Measurements from ENCODE around the gene TFDP2.

DNA sequence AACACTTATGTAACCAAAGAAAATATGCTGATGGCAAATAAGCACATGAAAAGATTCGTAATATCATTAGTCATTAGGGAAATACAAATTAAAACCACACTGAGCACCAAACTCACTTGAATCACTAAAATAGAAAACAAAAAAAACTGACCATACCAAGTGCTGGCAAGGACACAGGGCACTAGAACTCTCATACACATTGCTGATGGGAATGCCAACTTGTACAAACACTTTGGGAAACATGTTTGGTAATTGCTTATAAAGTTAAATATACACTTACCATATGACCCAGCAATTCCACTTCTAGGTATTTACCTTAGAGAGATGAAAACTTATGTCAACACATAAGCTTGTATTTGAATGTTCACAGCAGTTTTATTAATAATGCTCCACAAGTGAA, 95.5 kb downstream of the TFDP2 start:
- no peak for TF ChIP-seq EGR1 (IDR thresholded peaks at IDR 0.05; ENCODE audit: borderline replicate concordance, low read depth, low read length)
- TF ChIP-seq, protein P1, sequence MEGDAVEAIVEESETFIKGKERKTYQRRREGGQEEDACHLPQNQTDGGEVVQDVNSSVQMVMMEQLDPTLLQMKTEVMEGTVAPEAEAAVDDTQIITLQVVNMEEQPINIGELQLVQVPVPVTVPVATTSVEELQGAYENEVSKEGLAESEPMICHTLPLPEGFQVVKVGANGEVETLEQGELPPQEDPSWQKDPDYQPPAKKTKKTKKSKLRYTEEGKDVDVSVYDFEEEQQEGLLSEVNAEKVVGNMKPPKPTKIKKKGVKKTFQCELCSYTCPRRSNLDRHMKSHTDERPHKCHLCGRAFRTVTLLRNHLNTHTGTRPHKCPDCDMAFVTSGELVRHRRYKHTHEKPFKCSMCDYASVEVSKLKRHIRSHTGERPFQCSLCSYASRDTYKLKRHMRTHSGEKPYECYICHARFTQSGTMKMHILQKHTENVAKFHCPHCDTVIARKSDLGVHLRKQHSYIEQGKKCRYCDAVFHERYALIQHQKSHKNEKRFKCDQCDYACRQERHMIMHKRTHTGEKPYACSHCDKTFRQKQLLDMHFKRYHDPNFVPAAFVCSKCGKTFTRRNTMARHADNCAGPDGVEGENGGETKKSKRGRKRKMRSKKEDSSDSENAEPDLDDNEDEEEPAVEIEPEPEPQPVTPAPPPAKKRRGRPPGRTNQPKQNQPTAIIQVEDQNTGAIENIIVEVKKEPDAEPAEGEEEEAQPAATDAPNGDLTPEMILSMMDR (IDR thresholded peaks at IDR 0.05; ENCODE audit: control extremely low read depth in 1 of 3, insufficient read depth in 1 of 3, low read depth in 1 of 3, low read length in 3 of 3): no peak
- TF ChIP-seq GABPA (IDR thresholded peaks at IDR 0.05; ENCODE audit: borderline replicate concordance, insufficient read depth, low read length): no peak
- no peak for TF ChIP-seq POLR2A (IDR thresholded peaks at IDR 0.05; ENCODE audit: control extremely low read depth in 1 of 2, low read depth in 2 of 2, low read length in 2 of 2)
- TF ChIP-seq CHD1 (IDR thresholded peaks at IDR 0.05; ENCODE audit: low read depth, low read length): no peak
- TF ChIP-seq SP1 (IDR thresholded peaks at IDR 0.05; ENCODE audit: low read depth, low read length): no peak
- TF ChIP-seq POLR2AphosphoS5 (IDR thresholded peaks at IDR 0.05; ENCODE audit: low read depth, low read length): no peak
- TF ChIP-seq EP300 (IDR thresholded peaks at IDR 0.05; ENCODE audit: borderline replicate concordance in 1 of 2, low read depth in 2 of 2, low read length in 2 of 2): no peak
- no peak for TF ChIP-seq ATF2 (IDR thresholded peaks at IDR 0.05; ENCODE audit: low read length)
- TF ChIP-seq CREB1 (IDR thresholded peaks at IDR 0.05): no peak

Measured in H1 (cell line).